Measurements from ENCODE around the gene MICAL3.

MICAL3 gene

DNA sequence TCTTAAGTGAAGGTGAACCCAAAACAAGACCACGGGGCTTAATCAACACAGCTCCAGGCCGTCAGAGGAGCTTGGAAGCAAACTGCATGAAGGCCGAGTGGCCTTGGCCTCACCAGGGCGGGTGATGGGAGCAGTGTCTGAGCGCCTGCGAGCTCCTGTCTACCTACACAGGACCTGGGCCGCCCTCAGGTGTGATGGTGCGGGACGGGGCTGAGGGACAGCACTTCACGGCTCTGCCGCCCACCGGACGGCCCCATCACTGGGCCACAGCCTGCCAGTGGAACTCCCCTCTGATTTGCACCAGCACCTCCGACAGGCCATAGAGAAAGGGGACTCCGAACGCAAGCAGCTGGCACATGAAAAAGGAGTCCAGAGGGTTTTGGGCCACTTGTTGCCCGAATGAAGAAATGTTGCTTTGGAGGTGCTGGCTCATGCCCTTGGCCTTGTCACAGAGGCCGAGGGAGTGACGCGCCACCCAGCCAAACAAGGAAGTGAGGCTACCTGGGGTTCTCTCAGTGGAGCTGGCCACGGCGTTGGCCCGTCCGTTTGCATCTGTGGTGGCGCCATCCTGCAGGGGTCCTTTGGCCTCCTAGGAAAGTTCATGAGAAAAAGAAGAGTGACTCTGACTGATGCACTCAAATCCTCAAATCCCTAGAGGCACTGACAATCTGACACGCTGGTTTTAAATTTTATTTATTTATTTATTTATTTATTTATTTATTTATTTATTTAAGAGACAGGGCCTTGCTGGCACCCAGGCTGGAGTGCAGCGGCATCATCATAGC, 159.8 kb downstream of the MICAL3 start:
- no peak for DNase-seq

DNA sequence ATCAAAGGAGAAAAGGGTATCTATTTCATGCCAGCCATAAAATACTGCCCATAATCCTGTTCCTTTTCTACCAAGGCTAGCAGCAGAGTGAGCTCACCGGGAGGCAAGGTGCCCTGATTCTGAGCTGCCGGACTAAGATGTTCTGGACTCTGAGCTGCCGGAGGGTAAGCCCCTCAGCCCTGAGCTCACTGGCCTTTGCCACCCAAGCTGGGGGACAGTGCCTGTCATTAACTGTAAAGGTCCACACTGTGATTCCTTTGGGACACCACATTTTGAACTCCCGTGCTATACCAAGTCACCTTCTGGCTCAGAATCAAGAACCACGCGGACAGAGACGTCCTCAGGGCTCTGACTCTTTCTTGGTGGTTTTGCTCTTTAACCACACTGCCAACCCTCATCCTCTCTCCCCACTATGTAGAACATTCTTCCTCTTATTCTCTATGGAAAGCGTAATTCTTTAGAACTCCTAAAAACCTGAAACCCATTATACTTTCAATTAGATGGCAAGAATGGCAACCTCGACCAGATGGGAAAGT, 161.6 kb downstream of the MICAL3 start:
- no peak for DNase-seq

DNA sequence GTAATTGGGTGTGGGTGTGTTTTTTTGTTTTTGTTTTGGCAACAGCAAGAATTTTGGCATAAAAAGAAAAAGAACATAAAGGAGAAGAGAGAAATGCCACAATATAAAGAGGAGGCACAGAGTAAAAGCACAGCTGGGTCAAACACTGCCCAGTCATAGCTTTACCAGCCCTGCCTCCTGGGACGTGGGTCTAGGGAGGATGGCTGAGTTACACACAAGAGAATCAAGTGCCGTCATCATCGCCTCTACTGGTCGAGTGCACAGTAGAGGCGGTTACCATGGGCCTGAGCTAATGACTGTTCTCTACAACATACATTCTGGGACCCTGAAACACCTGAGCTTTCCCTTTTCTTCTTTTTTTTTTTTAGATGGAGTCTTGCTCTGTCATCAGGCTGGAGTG, 162.5 kb downstream of the MICAL3 start:
- DNase-seq = no peak

GRCh38 chr22:17860220-17860965, 164.0 kb downstream of the MICAL3 start:
- DNase-seq = no peak

DNA sequence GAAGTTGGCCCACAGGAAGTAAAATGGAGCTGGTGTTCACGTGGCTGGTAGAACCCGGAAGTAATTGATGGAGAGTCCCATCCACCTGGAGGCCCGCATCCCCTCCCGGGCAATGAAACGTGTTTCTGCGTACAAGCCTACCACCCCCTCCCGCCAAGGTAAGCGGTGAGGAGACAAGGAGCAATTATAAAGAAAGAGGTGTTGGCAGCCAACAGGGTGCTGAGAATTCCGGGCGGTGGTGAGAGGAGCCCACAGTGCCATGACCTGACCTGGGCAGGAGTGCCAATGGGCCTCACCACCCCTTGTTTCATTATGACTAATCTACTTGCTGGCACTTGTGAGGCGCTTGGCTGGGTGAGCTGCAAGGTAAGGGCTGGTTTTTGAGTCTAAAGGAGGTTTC, 166.3 kb downstream of the MICAL3 start:
- no peak for DNase-seq

- no peak for DNase-seq
These were observed 168.6 kb downstream of the MICAL3 start for GRCh38 chr22:17855572-17856290.

GRCh38 chr22:17853073-17853472, 171.3 kb downstream of the MICAL3 start:
- no peak for DNase-seq

- no peak for DNase-seq
These were observed 172.6 kb downstream of the MICAL3 start for GRCh38 chr22:17851759-17852158.

DNA sequence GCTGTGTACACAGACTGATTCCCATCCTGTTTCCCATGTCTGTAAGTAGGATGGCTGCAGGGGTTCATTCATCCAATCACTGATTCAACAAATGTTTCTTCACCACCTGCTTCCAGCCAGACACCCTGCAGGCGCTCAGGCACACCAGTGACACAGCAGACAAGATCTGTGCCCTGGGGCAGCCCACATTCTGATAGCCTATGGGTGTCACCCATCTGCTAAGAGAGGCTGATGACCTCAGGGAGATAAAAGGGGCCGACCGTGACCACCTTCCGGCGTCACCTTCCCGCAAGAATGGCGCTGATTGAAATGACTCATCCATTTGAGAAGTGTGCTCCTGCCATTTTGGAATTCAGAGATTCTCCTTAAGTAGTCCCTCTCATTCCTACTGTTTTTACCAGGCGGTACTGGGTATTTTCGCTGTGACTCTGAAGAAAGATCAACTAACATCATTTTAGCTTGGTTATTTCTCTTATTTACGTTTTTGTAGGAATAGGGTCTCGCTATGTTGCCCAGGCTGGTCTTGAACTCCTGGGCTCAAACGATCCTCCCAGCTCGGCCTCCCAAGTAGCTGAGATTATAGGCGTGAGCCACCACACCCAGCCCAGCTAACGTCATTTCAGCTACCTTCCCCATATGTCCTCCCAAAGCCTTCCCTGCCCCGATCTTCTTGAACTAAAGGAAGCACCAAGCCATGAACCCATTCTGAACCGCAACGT, 176.8 kb downstream of the MICAL3 start:
- no peak for DNase-seq

GRCh38 chr22:17846326-17846992, 177.9 kb downstream of the MICAL3 start:
- no peak for DNase-seq

- DNase-seq = no peak
These were observed 178.6 kb downstream of the MICAL3 start for GRCh38 chr22:17845790-17846189.

DNA sequence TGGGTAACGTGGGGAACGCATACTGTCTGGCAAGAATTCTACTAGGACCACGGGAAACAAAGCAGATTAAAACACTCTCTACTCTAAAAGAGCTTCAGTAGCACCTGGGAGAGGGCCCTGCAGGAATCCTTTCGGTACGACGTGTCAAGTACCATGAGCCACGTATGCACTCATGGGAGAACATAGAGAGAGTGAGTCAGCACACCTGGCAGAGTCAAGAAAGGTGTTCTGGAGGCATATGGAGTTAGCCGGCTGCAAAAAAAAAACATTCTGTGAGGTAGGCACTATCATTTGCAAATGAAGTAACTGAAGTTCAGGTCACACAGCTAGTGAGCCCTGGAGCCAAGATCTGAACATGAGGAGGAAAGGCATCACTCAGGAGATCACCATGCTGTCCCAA, 179.0 kb downstream of the MICAL3 start:
- DNase-seq = no peak

DNA sequence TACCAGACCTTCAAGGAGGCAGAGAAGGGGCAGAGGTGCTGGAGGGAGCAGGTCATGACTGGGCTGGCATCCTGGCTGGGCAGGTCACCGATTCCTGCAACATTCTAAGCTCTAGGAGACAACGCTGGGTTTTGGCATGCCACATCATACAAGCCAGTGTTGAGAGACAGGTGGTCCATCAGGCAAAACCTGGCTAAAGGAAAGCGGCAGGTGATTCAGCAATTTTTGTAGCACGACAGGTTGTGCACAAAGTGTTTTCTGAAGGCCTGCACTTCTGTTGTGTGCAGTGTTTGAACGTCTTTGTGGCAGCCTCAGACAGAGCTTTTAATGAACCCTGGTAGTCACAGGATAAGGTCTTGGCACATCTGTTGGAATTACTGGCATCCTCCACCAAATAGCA, 180.2 kb downstream of the MICAL3 start:
- DNase-seq = no peak

DNA sequence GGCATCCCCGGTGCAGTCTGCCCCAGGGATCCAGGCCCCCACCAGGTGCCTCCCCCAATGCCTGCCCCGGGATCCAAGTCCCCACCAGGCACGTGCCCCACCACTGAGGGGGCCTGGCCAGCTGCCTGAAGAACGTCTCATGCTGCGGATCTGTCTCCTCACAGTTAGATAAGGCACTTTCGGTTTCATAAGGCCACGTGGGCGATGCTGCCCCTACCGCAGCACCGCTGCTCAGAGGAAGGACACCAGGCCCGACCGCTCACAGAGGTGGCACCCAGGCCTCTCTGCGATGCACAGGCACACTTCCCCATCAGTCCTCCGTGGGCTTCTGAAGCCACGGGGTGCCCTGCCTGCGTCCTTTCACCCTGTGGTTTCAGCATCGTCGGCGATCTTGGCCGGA, 182.0 kb downstream of the MICAL3 start:
- DNase-seq = peak; percentile 12

GRCh38 chr22:17841836-17842235, 182.5 kb downstream of the MICAL3 start:
- no peak for DNase-seq

- no peak for DNase-seq
These were observed 186.0 kb downstream of the MICAL3 start for GRCh38 chr22:17838180-17838865.

GRCh38 chr22:17836992-17837742, 187.2 kb downstream of the MICAL3 start:
- DNase-seq = no peak

DNA sequence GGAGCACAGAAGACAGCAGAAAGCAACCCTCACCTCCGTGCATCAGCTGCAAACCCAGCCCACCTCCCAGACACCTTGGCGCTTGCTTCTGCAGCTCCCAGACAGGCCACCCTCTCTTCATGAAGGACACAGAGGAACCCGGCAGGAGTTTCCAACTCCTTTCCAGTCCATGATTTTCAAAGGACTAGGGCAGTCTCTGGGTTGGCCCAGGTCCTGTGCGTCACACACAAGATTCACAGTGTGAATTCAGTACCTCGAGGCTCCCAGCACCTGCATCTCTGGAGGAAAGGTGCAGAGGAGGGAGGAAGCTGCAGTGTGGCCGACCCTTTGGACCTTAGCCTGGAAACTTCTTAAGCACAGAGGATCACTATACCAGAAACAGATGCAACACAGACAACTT, 189.1 kb downstream of the MICAL3 start:
- DNase-seq = no peak

GRCh38 chr22:17833489-17833888, 190.9 kb downstream of the MICAL3 start:
- DNase-seq = no peak

DNA sequence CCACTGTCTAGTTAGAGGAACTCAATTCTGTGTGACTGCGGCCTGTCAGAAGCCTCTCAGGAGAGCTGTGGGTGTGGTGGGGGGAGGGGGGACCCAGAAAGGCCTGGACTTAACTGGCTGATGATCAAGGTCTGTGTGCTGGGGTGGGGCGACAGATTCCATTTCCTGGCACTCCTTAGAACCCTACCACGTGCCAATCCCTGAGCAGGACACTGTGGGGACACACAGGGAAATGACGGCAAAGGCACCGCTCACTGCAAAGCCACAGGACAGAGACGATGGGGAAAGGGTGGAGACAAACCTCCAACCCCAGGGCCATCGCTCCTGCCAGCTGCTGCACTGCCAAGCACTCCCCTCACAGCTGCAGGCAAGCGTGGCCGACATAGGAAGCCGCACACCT, 191.7 kb downstream of the MICAL3 start:
- no peak for DNase-seq

Measured in suppressor macrophage treated with lipopolysaccharide for 4 hours (primary cell).